ENCODE measurements around the gene AGMO. TPM values are rescaled to one million over a fixed set of nuclear protein-coding genes. Genes with fewer than 3 reads are reported as not detected.

The AGMO gene
- total RNA-seq, 1 experiment from 2014 or later, result not detected

DNA sequence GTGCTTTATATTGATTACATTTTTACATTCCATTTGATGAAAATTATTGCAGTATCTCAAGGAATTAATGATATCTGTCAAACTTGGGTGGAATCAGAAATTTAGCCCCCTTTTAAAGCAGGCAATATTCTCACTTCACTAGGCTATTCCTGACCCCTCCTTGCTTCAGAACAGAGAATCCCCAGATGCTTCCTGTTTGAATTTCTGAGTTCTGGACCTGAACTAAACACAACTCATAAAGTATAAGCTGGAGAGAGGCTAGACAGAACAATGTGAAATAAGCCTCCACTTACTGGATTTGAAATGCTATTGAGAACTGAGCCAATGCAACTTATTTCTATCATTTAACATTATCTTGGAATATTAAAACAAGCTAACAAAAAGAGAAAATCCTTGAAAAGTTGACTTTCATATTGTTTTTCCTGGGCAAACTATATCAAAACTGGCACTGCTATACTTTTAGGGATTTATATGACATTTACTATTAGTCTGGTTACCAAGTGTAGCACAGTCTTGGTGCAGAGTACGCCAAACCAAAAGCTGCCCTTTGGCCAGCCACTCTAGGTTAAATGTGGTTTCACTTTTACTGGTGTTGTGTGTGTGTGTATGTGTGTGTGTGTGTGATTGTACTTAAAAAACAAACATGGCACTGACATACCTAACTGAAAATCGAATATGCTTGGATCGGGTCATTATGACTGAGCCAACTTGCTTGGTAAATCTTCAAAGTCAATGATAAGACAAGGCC is 19.0 kb upstream of the AGMO start (continued):
- no peak for TF ChIP-seq EZH2phosphoT487 (IDR thresholded peaks at IDR 0.05; ENCODE audit: borderline replicate concordance)

DNA sequence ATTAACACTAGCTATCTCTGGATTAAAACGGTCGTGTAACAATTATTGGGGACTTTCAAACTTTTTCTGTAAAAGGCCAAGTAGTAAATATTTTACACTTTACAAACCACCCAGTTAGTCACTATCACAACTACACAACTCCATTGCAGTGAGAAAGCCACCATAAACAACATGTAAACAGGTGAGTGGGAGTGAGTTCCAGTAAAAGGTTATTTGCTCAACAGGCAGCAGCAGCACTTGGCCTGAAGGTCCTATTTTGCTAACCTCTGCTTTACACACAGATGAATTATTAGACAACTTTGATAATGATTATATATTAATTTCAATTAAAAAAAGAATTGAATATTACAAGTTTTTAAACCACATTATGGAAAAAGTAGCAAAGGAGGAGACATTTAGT is 15.8 kb upstream of the AGMO start:
- Histone ChIP-seq H3K4me3 (replicated peaks in 1 of 2; ENCODE audit: low read depth in 1 of 2, low read length in 2 of 2) (no peak overlapping the region), H3K9me2 (ENCODE audit: insufficient read depth) (no peaks in the 10 kb centered on the region), H4K20me1 (ENCODE audit: insufficient read depth) (no peaks in the 10 kb centered on the region), H3K4me1 (ENCODE audit: control insufficient read depth in 1 of 2, insufficient read depth in 2 of 2, low read length in 2 of 2) (no peaks in the 10 kb centered on the region), H3K9ac (ENCODE audit: low read length) (no peak overlapping the region), H3K27me3 (ENCODE audit: insufficient read depth, low read length) (no peaks in the 10 kb centered on the region), H3K4me2 (ENCODE audit: low read length) (no peak overlapping the region), H3K36me3 (ENCODE audit: control insufficient read depth in 1 of 2, insufficient read depth in 2 of 2, low read length in 2 of 2) (no peaks in the 10 kb centered on the region), H3K9me3 (ENCODE audit: control insufficient read depth in 1 of 2, insufficient read depth in 1 of 2, low read depth in 1 of 2, low read length in 2 of 2) (no peaks in the 10 kb centered on the region), H2AFZ (ENCODE audit: low read depth, low read length, poor library complexity, severe bottlenecking) (no peak overlapping the region), H3K79me2 (ENCODE audit: insufficient read depth, low read length) (no peaks in the 10 kb centered on the region), H3K27ac (ENCODE audit: low read depth, low read length) (no peak overlapping the region)
- BruUV-seq (replicated peaks), result no TSS peak
- no peak for DNase-seq (ENCODE audit: low read depth, low spot score)
- POLR2A ChIA-PET, result no interaction called here
- RAD21 ChIA-PET (ENCODE audit: low non-redundant PET in 1 of 2, low total read pairs in 2 of 2, uncharacterized antibody in 2 of 2, unreplicated experiment in 2 of 2), result no interaction called here
- ATAC-seq, result no peak
- intact Hi-C loops (cut with micrococcal nuclease), result no loop called here
- TF ChIP-seq POLR2A (IDR thresholded peaks at IDR 0.05; ENCODE audit: borderline replicate concordance, extremely low read depth, insufficient read depth, insufficient read length) (no peak), FOSL1 (IDR thresholded peaks at IDR 0.05; ENCODE audit: low read depth) (no peak), SRF (IDR thresholded peaks at IDR 0.05; ENCODE audit: low read depth) (no peak), YY1 (IDR thresholded peaks at IDR 0.05; ENCODE audit: extremely low read depth, insufficient replicate concordance, low read depth, low read length) (no peak), CEBPB (IDR thresholded peaks at IDR 0.05; ENCODE audit: low read depth) (no peak), POLR2AphosphoS5 (IDR thresholded peaks at IDR 0.05; ENCODE audit: low read depth, low read length) (no peak), ZFX (IDR thresholded peaks at IDR 0.05) (no peak), ZNF274 (IDR thresholded peaks at IDR 0.05; ENCODE audit: low read depth, low read length) (no peak), SP1 (IDR thresholded peaks at IDR 0.05; ENCODE audit: low read depth) (no peak), TCF7L2 (IDR thresholded peaks at IDR 0.05; ENCODE audit: borderline replicate concordance, extremely low read depth, insufficient read depth, insufficient read length) (no peak)
- TF ChIP-seq, protein P1, sequence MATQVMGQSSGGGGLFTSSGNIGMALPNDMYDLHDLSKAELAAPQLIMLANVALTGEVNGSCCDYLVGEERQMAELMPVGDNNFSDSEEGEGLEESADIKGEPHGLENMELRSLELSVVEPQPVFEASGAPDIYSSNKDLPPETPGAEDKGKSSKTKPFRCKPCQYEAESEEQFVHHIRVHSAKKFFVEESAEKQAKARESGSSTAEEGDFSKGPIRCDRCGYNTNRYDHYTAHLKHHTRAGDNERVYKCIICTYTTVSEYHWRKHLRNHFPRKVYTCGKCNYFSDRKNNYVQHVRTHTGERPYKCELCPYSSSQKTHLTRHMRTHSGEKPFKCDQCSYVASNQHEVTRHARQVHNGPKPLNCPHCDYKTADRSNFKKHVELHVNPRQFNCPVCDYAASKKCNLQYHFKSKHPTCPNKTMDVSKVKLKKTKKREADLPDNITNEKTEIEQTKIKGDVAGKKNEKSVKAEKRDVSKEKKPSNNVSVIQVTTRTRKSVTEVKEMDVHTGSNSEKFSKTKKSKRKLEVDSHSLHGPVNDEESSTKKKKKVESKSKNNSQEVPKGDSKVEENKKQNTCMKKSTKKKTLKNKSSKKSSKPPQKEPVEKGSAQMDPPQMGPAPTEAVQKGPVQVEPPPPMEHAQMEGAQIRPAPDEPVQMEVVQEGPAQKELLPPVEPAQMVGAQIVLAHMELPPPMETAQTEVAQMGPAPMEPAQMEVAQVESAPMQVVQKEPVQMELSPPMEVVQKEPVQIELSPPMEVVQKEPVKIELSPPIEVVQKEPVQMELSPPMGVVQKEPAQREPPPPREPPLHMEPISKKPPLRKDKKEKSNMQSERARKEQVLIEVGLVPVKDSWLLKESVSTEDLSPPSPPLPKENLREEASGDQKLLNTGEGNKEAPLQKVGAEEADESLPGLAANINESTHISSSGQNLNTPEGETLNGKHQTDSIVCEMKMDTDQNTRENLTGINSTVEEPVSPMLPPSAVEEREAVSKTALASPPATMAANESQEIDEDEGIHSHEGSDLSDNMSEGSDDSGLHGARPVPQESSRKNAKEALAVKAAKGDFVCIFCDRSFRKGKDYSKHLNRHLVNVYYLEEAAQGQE (IDR thresholded peaks at IDR 0.05; ENCODE audit: low read depth), result no peak
- TF ChIP-seq, protein P2, sequence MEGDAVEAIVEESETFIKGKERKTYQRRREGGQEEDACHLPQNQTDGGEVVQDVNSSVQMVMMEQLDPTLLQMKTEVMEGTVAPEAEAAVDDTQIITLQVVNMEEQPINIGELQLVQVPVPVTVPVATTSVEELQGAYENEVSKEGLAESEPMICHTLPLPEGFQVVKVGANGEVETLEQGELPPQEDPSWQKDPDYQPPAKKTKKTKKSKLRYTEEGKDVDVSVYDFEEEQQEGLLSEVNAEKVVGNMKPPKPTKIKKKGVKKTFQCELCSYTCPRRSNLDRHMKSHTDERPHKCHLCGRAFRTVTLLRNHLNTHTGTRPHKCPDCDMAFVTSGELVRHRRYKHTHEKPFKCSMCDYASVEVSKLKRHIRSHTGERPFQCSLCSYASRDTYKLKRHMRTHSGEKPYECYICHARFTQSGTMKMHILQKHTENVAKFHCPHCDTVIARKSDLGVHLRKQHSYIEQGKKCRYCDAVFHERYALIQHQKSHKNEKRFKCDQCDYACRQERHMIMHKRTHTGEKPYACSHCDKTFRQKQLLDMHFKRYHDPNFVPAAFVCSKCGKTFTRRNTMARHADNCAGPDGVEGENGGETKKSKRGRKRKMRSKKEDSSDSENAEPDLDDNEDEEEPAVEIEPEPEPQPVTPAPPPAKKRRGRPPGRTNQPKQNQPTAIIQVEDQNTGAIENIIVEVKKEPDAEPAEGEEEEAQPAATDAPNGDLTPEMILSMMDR (IDR thresholded peaks at IDR 0.05 in 2 of 3, conservative IDR thresholded peaks at IDR 0.05 in 1 of 3; ENCODE audit: borderline replicate concordance in 1 of 3, insufficient read depth in 1 of 3, low read depth in 2 of 3, low read length in 2 of 3), result no peak
- TF ChIP-seq, protein P3, sequence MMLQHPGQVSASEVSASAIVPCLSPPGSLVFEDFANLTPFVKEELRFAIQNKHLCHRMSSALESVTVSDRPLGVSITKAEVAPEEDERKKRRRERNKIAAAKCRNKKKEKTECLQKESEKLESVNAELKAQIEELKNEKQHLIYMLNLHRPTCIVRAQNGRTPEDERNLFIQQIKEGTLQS (IDR thresholded peaks at IDR 0.05), result no peak
- CTCF ChIA-PET, result no interaction called here
